Umbilical cord (tissue), 2 donors: ENCODE measurements around the gene ZNF674. TPM values are rescaled to one million over a fixed set of nuclear protein-coding genes. Genes with fewer than 3 reads are reported as not detected.

Experiments used
- DNase-seq: peaks from one replicate; pipeline ENCODE4 v3.0.0-alpha.2; 2015; ENCODE audit warnings: low spot score
- total RNA-seq: library from RNA; depleted of rRNA; stranded (reverse); fragments of >200 nt; gene quantifications from one replicate; pipeline ENCODE4 v1.2.3, GENCODE V29; 2014; ENCODE audit warnings: low replicate concordance; ENCODE audit not compliant: insufficient read depth

The ZNF674 gene
- total RNA-seq = 8.2 TPM

- peak; percentile 93 for DNase-seq
Observed at GRCh38 chrX:46545111-46546005, at the start of gene ZNF674. TSS of gene ZNF674 (minus strand) at chrX:46545421. CDS start at chrX:46542087, 3,334 bp downstream.

GRCh38 chrX:46589977-46590723, 44.9 kb upstream of the ZNF674 start:
- no peak for DNase-seq

GRCh38 chrX:46588263-46588662, 43.0 kb upstream of the ZNF674 start:
- peak; percentile 52 for DNase-seq

GRCh38 chrX:46587753-46588171, 42.5 kb upstream of the ZNF674 start:
- peak; percentile 11 for DNase-seq

DNA sequence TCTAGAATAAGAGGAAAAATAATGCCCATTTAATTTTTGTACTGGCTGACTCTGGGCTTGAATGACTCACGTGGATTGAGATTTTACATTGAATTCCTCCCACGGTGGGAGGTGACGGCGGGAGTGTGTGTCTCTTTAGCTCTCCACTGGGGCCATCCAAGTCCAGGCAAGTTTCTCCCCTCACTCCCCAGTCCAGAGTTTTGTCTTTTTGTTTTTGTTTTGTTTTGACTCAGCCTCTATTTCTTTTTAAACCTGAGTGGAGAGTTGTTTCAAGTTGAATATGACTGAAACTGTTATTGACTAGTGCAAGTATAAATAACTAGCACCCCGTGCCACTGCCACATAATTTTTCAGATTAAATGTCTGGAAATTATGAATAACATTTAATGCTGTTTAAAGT, 41.9 kb upstream of the ZNF674 start:
- DNase-seq = no peak

GRCh38 chrX:46584736-46585135, 39.5 kb upstream of the ZNF674 start:
- DNase-seq = peak; percentile 29

DNA sequence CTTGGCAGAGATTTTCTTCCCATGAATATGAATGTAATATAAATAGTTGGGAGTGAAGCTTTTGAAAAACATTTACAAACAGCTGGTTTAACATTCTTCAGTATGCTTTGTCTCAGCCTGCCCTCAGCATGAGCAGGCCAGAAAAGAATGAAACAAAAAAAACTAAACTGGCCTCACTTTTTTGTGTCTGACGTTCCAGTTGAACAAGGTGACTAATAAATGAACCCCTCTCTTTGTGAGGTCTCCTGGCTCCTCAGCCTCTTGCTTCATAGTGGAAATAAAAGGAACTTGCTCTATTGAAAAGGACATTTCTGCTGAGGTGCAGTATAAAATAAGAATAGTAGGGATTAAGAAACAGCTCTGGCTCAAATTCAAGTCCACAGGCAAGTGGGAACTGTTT, 37.7 kb upstream of the ZNF674 start:
- DNase-seq = peak; percentile 58

DNA sequence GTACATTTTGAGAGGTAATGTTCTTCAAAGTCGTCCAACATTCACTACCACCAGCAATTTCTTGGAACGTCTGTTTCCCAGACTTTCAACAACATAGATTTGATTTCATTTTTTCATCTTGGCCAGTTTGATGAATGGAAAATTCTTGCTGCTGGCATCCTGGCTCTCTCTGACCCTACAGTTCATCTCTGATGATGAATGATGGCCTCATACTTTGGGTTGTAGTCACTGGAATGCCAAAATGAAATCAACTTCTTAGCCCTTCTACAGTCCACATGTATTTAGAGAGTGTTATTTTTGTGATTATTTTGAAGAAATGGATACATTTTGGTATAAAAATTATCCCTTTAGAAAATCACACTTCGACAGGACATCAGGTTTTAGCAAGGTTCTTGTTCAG, 37.1 kb upstream of the ZNF674 start:
- DNase-seq = peak; percentile 12

- no peak for DNase-seq
Observed at GRCh38 chrX:46580613-46581012, 35.4 kb upstream of the ZNF674 start.

GRCh38 chrX:46579250-46579649, 34.0 kb upstream of the ZNF674 start:
- DNase-seq = no peak

GRCh38 chrX:46577221-46578005, 32.2 kb upstream of the ZNF674 start:
- DNase-seq = no peak

DNA sequence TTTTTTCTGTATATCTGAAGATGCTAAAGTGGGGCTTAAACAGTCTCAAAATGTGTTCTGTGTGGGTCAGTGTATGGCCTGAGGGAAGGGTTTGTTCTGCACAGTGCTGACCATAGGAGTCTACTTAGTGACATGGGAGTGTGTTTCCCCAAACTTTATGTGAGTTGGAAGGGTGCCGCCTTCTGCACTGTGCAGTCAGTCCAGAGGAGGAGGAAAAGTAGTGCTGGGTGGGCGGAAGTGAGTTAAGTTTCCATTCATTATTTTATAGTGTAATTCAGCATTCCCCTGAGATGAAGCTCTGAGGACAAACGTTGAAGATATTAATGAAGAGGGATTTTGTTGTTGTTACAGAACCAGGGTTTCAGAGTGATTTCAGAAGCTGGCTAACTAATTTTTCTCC, 31.2 kb upstream of the ZNF674 start:
- DNase-seq = peak; percentile 3

GRCh38 chrX:46575991-46576392, 30.8 kb upstream of the ZNF674 start:
- peak; percentile 9 for DNase-seq

GRCh38 chrX:46575586-46575985, 30.4 kb upstream of the ZNF674 start:
- DNase-seq = no peak

DNA sequence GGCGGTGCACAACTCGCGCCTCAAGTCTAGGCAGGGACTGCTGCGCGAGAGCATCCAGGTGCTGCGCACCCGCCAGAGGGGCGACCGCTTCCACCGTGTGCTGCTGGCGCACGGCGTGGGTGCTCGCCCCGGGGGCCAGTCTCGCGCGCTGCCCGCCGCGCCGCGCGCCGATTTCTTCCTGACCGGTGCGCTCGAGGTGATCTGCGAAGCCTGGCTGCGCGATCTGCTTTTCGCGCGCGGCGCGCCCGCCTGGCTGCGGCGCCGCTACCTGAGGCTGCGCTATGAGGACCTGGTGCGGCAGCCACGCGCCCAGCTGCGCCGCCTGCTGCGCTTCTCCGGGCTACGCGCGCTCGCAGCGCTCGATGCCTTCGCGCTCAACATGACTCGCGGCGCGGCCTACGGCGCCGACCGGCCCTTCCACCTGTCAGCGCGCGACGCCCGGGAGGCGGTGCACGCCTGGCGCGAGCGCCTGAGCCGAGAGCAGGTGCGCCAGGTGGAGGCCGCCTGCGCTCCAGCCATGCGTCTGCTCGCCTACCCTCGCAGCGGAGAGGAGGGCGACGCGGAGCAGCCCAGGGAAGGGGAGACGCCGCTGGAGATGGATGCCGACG, 29.7 kb upstream of the ZNF674 start:
- DNase-seq = no peak

DNA sequence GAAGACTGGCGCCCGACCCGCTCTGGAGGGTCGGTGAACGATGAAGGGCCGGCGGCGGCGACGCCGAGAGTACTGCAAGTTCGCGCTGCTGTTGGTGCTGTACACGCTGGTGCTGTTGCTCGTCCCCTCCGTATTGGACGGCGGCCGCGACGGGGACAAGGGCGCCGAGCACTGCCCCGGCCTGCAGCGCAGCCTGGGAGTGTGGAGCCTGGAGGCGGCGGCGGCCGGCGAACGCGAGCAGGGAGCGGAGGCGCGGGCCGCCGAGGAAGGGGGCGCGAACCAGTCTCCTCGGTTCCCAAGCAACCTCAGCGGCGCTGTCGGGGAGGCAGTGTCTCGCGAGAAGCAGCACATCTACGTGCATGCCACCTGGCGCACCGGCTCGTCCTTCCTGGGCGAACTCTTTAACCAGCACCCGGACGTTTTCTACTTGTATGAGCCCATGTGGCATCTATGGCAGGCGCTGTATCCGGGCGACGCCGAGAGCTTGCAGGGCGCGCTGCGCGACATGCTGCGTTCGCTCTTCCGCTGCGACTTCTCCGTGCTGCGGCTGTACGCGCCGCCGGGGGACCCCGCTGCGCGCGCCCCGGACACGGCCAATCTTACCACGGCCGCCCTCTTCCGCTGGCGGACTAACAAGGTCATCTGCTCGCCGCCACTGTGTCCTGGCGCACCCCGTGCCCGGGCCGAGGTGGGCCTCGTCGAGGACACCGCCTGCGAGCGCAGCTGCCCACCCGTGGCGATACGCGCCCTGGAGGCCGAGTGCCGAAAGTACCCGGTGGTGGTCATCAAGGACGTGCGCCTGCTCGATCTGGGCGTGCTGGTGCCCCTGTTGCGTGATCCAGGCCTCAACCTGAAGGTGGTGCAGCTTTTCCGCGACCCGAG, 28.9 kb upstream of the ZNF674 start:
- DNase-seq = peak; percentile 20

GRCh38 chrX:46573331-46573891, 28.2 kb upstream of the ZNF674 start, which contains the start of gene CHST7:
TSS of gene CHST7 (plus strand) at chrX:46573765. CDS start at chrX:46573932, 167 bp downstream.
- peak; percentile 65 for DNase-seq

DNA sequence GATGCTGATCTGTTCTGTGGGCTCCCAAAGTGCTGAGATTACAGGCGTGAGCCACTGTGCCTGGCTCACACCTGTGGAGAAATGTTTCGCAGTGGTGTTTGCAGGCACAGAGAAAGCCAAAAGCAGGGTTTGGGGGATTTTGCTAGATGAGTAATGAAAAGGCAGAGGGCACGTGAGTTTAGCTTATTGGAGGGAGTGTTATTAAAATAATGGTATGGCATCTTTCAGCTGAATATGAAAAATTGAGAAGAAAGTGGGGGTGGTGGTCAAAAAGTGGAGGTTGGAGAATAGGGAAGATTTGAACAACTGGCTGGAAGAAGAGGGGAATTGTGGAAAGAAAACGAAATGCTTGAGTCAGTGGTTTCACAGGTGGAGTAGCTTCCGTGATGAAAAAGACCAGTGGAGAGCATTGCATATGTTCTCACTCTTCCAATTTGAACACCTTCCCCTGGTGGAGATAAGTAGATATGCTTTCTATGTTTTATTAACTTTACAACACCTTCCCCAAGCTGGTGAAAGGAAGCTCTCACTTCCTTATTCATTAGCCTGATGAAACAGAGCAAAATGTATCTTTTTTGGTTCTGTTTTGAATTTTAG, 27.2 kb upstream of the ZNF674 start:
- no peak for DNase-seq
